ENCODE data around the gene POMT1. TPM values are rescaled to one million over a fixed set of nuclear protein-coding genes. Genes with fewer than 3 reads are reported as not detected.

The POMT1 gene
- total RNA-seq, 1 donor from 2014 or later = 46.7 TPM

- peaks cover 18% of the 10 kb centered on the region for H3K27me3 Mint-ChIP-seq (ENCODE audit: low read depth)
- H3K4me3 Mint-ChIP-seq (ENCODE audit: unreplicated experiment) = peak overlapping the region; percentile 51
- no peak overlapping the region for H3K27ac Mint-ChIP-seq (ENCODE audit: unreplicated experiment)
- peaks cover 3% of the 10 kb centered on the region for H3K9me3 Mint-ChIP-seq (ENCODE audit: low read depth)
- H3K36me3 Mint-ChIP-seq (ENCODE audit: low read depth) = peaks cover 2% of the 10 kb centered on the region
- H3K4me1 Mint-ChIP-seq (ENCODE audit: low read depth) = peaks cover 5% of the 10 kb centered on the region
- no peak for DNase-seq (ENCODE audit: low spot score)
- no peak for TF ChIP-seq CTCF (IDR thresholded peaks at IDR 0.05)
Observed at GRCh38 chr9:131554843-131555351, 52.2 kb downstream of the POMT1 start.

GRCh38 chr9:131555841-131556673 is 53.3 kb downstream of the POMT1 start:
- DNase-seq (ENCODE audit: low spot score) = no peak
- peaks cover 4% of the 10 kb centered on the region for H3K36me3 Mint-ChIP-seq (ENCODE audit: low read depth)
- TF ChIP-seq CTCF (IDR thresholded peaks at IDR 0.05) = no peak
- H3K27ac Mint-ChIP-seq (ENCODE audit: unreplicated experiment) = no peak overlapping the region
- H3K4me3 Mint-ChIP-seq (ENCODE audit: unreplicated experiment) = no peak overlapping the region
- peaks cover 5% of the 10 kb centered on the region for H3K4me1 Mint-ChIP-seq (ENCODE audit: low read depth)
- peaks cover 6% of the 10 kb centered on the region for H3K9me3 Mint-ChIP-seq (ENCODE audit: low read depth)
- H3K27me3 Mint-ChIP-seq (ENCODE audit: low read depth) = peaks cover 15% of the 10 kb centered on the region

- Mint-ChIP-seq H3K27ac (ENCODE audit: unreplicated experiment) (no peak overlapping the region), H3K9me3 (ENCODE audit: low read depth) (peaks cover 10% of the 10 kb centered on the region), H3K4me1 (ENCODE audit: low read depth) (peaks cover 13% of the 10 kb centered on the region), H3K4me3 (ENCODE audit: unreplicated experiment) (no peak overlapping the region), H3K27me3 (ENCODE audit: low read depth) (peaks cover 13% of the 10 kb centered on the region), H3K36me3 (ENCODE audit: low read depth) (peaks cover 4% of the 10 kb centered on the region)
- no peak for DNase-seq (ENCODE audit: low spot score)
- TF ChIP-seq CTCF (IDR thresholded peaks at IDR 0.05) = no peak
Observed at GRCh38 chr9:131557855-131558548, 55.3 kb downstream of the POMT1 start.

- peaks cover 4% of the 10 kb centered on the region for H3K36me3 Mint-ChIP-seq (ENCODE audit: low read depth)
- peak; percentile 20 for TF ChIP-seq CTCF (IDR thresholded peaks at IDR 0.05)
- no peak overlapping the region for H3K27ac Mint-ChIP-seq (ENCODE audit: unreplicated experiment)
Observed at GRCh38 chr9:131559421-131560000, 56.8 kb downstream of the POMT1 start.

More at GRCh38 chr9:131559421-131560000, 56.8 kb downstream of the POMT1 start:
- peaks cover 13% of the 10 kb centered on the region for H3K27me3 Mint-ChIP-seq (ENCODE audit: low read depth)
- H3K4me3 Mint-ChIP-seq (ENCODE audit: unreplicated experiment) = no peak overlapping the region
- H3K9me3 Mint-ChIP-seq (ENCODE audit: low read depth) = peaks cover 10% of the 10 kb centered on the region
- peaks cover 13% of the 10 kb centered on the region for H3K4me1 Mint-ChIP-seq (ENCODE audit: low read depth)
- no peak for DNase-seq (ENCODE audit: low spot score)

Data from chondrocyte (in vitro differentiated cells).